ENCODE data around the gene ACTMAP. TPM values are rescaled to one million over a fixed set of nuclear protein-coding genes. Genes with fewer than 3 reads are reported as not detected.
A peak's percentile ranks its signal among the peaks of the same experiment; 100 is the strongest.
"Not testable (repeated sequence)": the region's sequence is repeated elsewhere in the genome, so short reads cannot be mapped to it uniquely, and the experiment has no call there.

The ACTMAP gene
- polyA plus RNA-seq, 4 donors = 12.1 to 27.5 (median 18.0) TPM

DNA sequence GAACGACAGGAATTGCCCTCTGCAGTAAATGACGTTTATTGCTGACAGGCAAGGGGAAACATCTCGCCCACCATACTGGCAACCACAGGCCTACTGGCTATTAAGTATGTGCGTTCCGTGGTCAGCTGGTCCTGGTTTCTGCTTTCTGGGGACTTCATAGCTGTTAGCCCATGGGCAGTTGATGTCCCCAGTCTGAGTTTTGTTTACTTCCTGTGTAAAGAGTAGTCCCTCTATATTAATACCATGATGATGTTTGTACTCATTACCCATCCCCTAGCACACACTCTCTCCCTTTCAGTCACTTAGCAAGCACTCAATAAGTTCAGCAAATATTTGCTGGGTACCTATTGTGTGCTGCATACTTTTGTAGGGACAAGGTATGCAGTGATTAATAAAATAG, 18.6 kb upstream of the ACTMAP start:
- WGBS, 3 donors = 80 to 87% (median 80%) methylated on average over 5 of the region's 5 CpGs
- no peak for DNase-seq
- Histone ChIP-seq H3K36me3 (ENCODE audit: control insufficient read depth in 3 of 3, insufficient read depth in 2 of 3, low read depth in 1 of 3, low read length in 3 of 3) (peaks cover 16 to 58% (median 19%) of the 10 kb centered on the region in 3 donors), H3K9me3 (ENCODE audit: control insufficient read depth in 2 of 2, insufficient read depth in 1 of 2, low read depth in 1 of 2, low read length in 1 of 2) (peaks cover 0 to 7% of the 10 kb centered on the region in 2 donors), H3K4me3 (ENCODE audit: low read depth in 1 of 3, low read length in 3 of 3) (no peak overlapping the region), H3K27ac (ENCODE audit: low read depth in 1 of 3, low read length in 2 of 3) (no peak overlapping the region), H3K4me1 (ENCODE audit: control insufficient read depth in 3 of 3, insufficient read depth in 2 of 3, low read depth in 1 of 3, low read length in 2 of 3) (no peaks in the 10 kb centered on the region), H3K27me3 (ENCODE audit: control insufficient read depth in 3 of 3, insufficient read depth in 3 of 3, low read length in 3 of 3) (no peaks in the 10 kb centered on the region)
- no peak for FAIRE-seq

DNA sequence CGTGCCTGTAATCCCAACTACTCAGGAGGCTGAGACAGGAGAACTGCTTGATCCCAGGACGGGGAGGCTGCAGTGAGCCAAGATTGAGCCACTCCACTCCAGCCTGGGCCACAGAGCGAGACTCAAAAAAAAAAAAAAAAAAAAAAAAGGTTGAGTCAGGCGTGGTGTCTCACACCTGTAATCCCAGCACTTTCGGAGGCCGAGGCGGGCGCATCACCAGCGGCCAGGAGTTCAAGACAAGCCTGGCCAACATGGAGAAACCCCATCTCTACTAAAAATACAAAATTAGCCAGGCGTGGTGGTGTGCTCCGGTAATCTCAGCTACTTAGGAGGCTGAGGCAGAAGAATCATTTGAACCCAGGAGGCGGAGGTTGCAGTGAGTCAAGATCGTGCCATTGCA, 16.1 kb upstream of the ACTMAP start:
- H3K36me3 ChIP-seq (ENCODE audit: control insufficient read depth in 3 of 3, insufficient read depth in 2 of 3, low read depth in 1 of 3, low read length in 3 of 3) = peaks cover 28 to 75% (median 40%) of the 10 kb centered on the region in 3 donors
- WGBS, 3 donors = 95 to 97% (median 97%) methylated on average over 11 to 13 of the region's 13 CpGs

DNA sequence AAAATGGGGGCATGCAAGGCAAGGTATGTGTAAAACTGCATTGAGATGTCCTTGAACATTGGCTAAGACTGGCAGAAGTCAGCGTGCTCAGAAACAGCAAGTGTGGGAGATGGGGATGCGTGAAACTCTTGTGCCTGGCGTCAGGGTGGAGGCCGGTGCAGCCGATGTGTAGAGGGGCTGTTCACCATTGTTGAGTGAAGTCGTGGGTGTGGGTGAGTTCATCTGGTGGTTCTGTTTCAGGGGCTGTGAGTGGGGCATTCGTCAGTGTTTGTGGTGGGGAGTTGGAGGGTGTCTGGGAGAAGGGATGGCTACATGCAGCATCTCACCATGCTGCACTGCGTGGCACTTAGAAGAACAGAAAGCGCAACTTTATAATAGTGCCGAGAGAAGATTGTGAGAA, 13.7 kb upstream of the ACTMAP start:
- FAIRE-seq (no peak), DNase-seq (no peak)
- no peak overlapping the region for H3K4me3 ChIP-seq (ENCODE audit: low read depth in 1 of 3, low read length in 3 of 3)
- H3K9me3 ChIP-seq (ENCODE audit: control insufficient read depth in 2 of 2, insufficient read depth in 1 of 2, low read depth in 1 of 2, low read length in 1 of 2) = no peaks in the 10 kb centered on the region
- no peak overlapping the region for H3K27ac ChIP-seq (ENCODE audit: low read depth in 1 of 3, low read length in 2 of 3)
- no peaks in the 10 kb centered on the region for H3K4me1 ChIP-seq (ENCODE audit: control insufficient read depth in 3 of 3, insufficient read depth in 2 of 3, low read depth in 1 of 3, low read length in 2 of 3)
- peaks cover 41 to 85% (median 47%) of the 10 kb centered on the region in 3 donors for H3K36me3 ChIP-seq (ENCODE audit: control insufficient read depth in 3 of 3, insufficient read depth in 2 of 3, low read depth in 1 of 3, low read length in 3 of 3)
- 83 to 88% (median 85%) methylated on average over 10 of the region's 10 CpGs for WGBS, 3 donors
- no peaks in the 10 kb centered on the region for H3K27me3 ChIP-seq (ENCODE audit: control insufficient read depth in 3 of 3, insufficient read depth in 3 of 3, low read length in 3 of 3)

More for the DNA sequence above, 16.1 kb upstream of the ACTMAP start:
- not testable (repeated sequence) for FAIRE-seq; H3K4me3 ChIP-seq (ENCODE audit: low read depth in 1 of 3, low read length in 3 of 3); H3K27ac ChIP-seq (ENCODE audit: low read depth in 1 of 3, low read length in 2 of 3); H3K4me1 ChIP-seq (ENCODE audit: control insufficient read depth in 3 of 3, insufficient read depth in 2 of 3, low read depth in 1 of 3, low read length in 2 of 3); H3K9me3 ChIP-seq (ENCODE audit: control insufficient read depth in 2 of 2, insufficient read depth in 1 of 2, low read depth in 1 of 2, low read length in 1 of 2); DNase-seq; H3K27me3 ChIP-seq (ENCODE audit: control insufficient read depth in 3 of 3, insufficient read depth in 3 of 3, low read length in 3 of 3)

DNA sequence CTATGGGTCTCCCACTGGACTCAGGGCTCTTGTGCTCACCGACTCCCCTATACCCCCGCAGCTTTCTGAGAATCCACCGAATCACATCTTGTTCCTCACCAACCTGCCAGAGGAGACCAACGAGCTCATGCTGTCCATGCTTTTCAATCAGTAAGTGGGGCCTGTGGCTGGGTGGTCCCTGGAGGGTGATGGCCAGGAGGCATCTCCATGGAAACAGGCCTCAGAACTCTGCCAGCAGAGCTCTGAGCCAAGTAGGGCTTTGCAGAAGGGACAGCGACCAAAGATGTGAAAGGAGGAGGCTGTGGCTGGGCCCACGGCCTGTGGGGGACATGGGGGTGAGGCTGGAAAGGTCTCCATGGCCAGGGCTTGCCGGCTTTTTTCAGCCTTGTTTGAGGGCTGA, 13.2 kb upstream of the ACTMAP start:
- H3K4me1 ChIP-seq (ENCODE audit: control insufficient read depth in 3 of 3, insufficient read depth in 2 of 3, low read depth in 1 of 3, low read length in 2 of 3) = no peaks in the 10 kb centered on the region
- H3K27ac ChIP-seq (ENCODE audit: low read depth in 1 of 3, low read length in 2 of 3) = no peak overlapping the region
- DNase-seq (no peak), FAIRE-seq (no peak)
- no peak overlapping the region for H3K4me3 ChIP-seq (ENCODE audit: low read depth in 1 of 3, low read length in 3 of 3)
- H3K9me3 ChIP-seq (ENCODE audit: control insufficient read depth in 2 of 2, insufficient read depth in 1 of 2, low read depth in 1 of 2, low read length in 1 of 2) = no peaks in the 10 kb centered on the region
- H3K36me3 ChIP-seq (ENCODE audit: control insufficient read depth in 3 of 3, insufficient read depth in 2 of 3, low read depth in 1 of 3, low read length in 3 of 3) = peaks cover 41 to 86% (median 47%) of the 10 kb centered on the region in 3 donors
- WGBS, 3 donors = 87 to 94% (median 91%) methylated on average over 7 of the region's 7 CpGs
- H3K27me3 ChIP-seq (ENCODE audit: control insufficient read depth in 3 of 3, insufficient read depth in 3 of 3, low read length in 3 of 3) = no peaks in the 10 kb centered on the region

DNA sequence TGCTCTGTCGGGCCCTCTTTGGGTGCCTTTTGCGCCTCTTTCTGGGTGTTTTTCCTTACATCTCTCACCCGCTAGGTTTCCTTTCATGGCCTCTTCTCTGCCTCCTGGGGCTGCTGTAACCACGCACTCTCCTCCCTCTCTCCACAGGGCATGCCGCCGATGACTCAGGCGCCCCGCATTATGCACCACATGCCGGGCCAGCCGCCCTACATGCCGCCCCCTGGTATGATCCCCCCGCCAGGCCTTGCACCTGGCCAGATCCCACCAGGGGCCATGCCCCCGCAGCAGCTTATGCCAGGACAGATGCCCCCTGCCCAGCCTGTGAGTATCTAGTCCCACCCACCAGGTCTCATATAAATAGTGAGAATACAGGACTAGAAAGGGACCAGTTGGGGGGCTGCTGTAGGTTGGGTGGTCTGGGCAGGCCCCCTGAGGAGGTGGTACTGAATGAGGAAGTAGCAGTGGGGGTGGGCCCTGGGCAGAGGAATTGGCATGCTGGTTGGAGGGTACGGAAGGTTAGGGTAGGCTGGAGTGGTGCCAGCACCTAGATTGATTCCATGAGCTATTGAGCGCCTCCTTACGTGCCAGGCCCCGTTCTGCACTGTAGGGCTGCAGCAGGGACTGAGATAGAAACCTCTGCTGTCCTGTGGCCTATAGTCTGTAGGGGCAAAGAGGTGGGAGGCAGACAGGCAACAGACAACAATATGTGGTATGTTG, 12.6 kb upstream of the ACTMAP start:
- H3K4me3 ChIP-seq (ENCODE audit: low read depth in 1 of 3, low read length in 3 of 3) = no peak overlapping the region
- FAIRE-seq (no peak), DNase-seq (no peak)
- H3K27me3 ChIP-seq (ENCODE audit: control insufficient read depth in 3 of 3, insufficient read depth in 3 of 3, low read length in 3 of 3) = no peaks in the 10 kb centered on the region
- no peaks in the 10 kb centered on the region for H3K4me1 ChIP-seq (ENCODE audit: control insufficient read depth in 3 of 3, insufficient read depth in 2 of 3, low read depth in 1 of 3, low read length in 2 of 3)
- peaks cover 41 to 91% (median 47%) of the 10 kb centered on the region in 3 donors for H3K36me3 ChIP-seq (ENCODE audit: control insufficient read depth in 3 of 3, insufficient read depth in 2 of 3, low read depth in 1 of 3, low read length in 3 of 3)
- 91 to 95% (median 91%) methylated on average over 17 of the region's 17 CpGs for WGBS, 3 donors
- H3K27ac ChIP-seq (ENCODE audit: low read depth in 1 of 3, low read length in 2 of 3) = no peak overlapping the region
- no peaks in the 10 kb centered on the region for H3K9me3 ChIP-seq (ENCODE audit: control insufficient read depth in 2 of 2, insufficient read depth in 1 of 2, low read depth in 1 of 2, low read length in 1 of 2)

DNA sequence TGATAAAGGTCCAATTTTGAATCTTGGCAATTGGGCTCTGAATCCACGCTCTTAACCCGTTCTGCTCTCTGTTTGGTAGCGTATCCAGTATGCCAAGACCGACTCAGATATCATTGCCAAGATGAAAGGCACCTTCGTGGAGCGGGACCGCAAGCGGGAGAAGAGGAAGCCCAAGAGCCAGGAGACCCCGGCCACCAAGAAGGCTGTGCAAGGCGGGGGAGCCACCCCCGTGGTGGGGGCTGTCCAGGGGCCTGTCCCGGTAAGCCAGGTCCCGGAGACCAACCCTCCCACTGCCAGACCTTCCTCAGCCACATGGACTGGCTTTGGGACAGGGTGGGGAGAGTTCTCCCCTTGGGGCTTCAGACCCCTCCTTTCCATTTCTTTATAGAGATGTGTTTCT, 9.1 kb upstream of the ACTMAP start:
- H3K9me3 ChIP-seq (ENCODE audit: control insufficient read depth in 2 of 2, insufficient read depth in 1 of 2, low read depth in 1 of 2, low read length in 1 of 2) = no peaks in the 10 kb centered on the region
- peaks cover 36 to 89% (median 36%) of the 10 kb centered on the region in 3 donors for H3K36me3 ChIP-seq (ENCODE audit: control insufficient read depth in 3 of 3, insufficient read depth in 2 of 3, low read depth in 1 of 3, low read length in 3 of 3)
- H3K27ac ChIP-seq (ENCODE audit: low read depth in 1 of 3, low read length in 2 of 3) = no peak overlapping the region
- DNase-seq (no peak), FAIRE-seq (no peak)
- no peak overlapping the region for H3K4me3 ChIP-seq (ENCODE audit: low read depth in 1 of 3, low read length in 3 of 3)
- H3K4me1 ChIP-seq (ENCODE audit: control insufficient read depth in 3 of 3, insufficient read depth in 2 of 3, low read depth in 1 of 3, low read length in 2 of 3) = peaks cover 0 to 11% (median 11%) of the 10 kb centered on the region in 3 donors
- 90 to 97% (median 94%) methylated on average over 13 of the region's 13 CpGs for WGBS, 3 donors
- no peaks in the 10 kb centered on the region for H3K27me3 ChIP-seq (ENCODE audit: control insufficient read depth in 3 of 3, insufficient read depth in 3 of 3, low read length in 3 of 3)

DNA sequence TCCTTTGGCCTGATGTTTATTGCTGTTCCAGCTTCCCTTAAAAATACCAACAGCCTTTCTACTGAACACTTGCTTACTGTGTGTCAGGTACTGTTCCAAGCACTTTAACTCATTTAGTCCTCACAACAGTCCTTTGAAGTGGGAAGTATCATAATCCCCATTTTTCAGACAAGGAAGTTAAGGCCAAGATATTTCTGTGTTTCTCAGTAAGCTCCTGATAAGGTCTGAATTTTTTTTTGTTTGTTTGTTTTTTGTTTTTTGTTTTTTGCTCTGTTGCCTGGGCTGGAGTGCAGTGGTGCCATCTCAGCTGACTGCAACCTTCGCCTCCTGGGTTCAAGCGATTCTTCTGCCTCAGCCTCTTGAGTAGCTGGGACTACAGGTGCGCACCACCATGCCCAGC, 8.2 kb upstream of the ACTMAP start:
- no peak overlapping the region for H3K4me3 ChIP-seq (ENCODE audit: low read depth in 1 of 3, low read length in 3 of 3)
- peaks cover 28 to 87% (median 35%) of the 10 kb centered on the region in 3 donors for H3K36me3 ChIP-seq (ENCODE audit: control insufficient read depth in 3 of 3, insufficient read depth in 2 of 3, low read depth in 1 of 3, low read length in 3 of 3)
- DNase-seq = no peak
- H3K27ac ChIP-seq (ENCODE audit: low read depth in 1 of 3, low read length in 2 of 3) = no peak overlapping the region
- 95 to 98% (median 97%) methylated on average over 3 of the region's 3 CpGs for whole genome bisulfite sequencing, 3 donors
- H3K4me1 ChIP-seq (ENCODE audit: control insufficient read depth in 3 of 3, insufficient read depth in 2 of 3, low read depth in 1 of 3, low read length in 2 of 3) = peaks cover 0 to 19% (median 11%) of the 10 kb centered on the region in 3 donors
- H3K27me3 ChIP-seq (ENCODE audit: control insufficient read depth in 3 of 3, insufficient read depth in 3 of 3, low read length in 3 of 3) = no peaks in the 10 kb centered on the region
- no peak for FAIRE-seq
- H3K9me3 ChIP-seq (ENCODE audit: control insufficient read depth in 2 of 2, insufficient read depth in 1 of 2, low read depth in 1 of 2, low read length in 1 of 2) = no peaks in the 10 kb centered on the region

DNA sequence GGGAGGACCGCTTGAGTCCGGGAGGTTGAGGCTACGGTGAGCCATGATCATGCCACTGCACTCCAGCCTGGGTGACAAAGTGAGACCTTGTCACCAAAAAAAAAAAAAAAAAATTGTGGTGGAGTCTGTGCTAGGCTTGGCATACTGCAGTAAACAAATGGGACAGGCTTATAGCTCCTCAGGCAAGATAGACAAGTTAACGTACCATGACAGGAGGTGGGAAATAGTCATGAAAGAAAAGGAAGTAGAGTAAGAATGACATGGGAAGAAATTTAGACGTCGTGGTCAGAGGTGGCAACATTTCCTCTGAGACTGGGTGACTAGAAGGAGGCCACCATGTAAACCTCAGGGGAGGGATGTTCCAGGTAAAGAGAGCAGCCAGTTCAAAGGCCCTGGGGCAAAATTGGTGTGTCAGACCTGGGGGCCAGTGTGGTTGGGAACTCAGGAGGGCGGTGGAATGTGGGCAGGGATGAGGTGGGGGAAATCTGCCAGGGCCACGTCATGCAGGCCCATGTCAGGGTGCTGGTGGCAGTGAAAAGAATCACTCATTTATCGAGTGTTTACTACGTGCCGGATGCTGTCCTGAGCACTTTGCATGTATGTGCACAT, 6.3 kb upstream of the ACTMAP start:
- no peak for FAIRE-seq
- peaks cover 0 to 19% (median 11%) of the 10 kb centered on the region in 3 donors for H3K4me1 ChIP-seq (ENCODE audit: control insufficient read depth in 3 of 3, insufficient read depth in 2 of 3, low read depth in 1 of 3, low read length in 2 of 3)
- no peak overlapping the region for H3K4me3 ChIP-seq (ENCODE audit: low read depth in 1 of 3, low read length in 3 of 3)
- H3K9me3 ChIP-seq (ENCODE audit: control insufficient read depth in 2 of 2, insufficient read depth in 1 of 2, low read depth in 1 of 2, low read length in 1 of 2) = no peaks in the 10 kb centered on the region
- H3K27me3 ChIP-seq (ENCODE audit: control insufficient read depth in 3 of 3, insufficient read depth in 3 of 3, low read length in 3 of 3) = no peaks in the 10 kb centered on the region
- 62 to 76% (median 72%) methylated on average over 10 to 11 of the region's 11 CpGs for WGBS, 3 donors
- peak overlapping the region in 1 of 3 donors; percentile 12 for H3K27ac ChIP-seq (ENCODE audit: low read depth in 1 of 3, low read length in 2 of 3)
- peaks cover 11 to 76% (median 26%) of the 10 kb centered on the region in 3 donors for H3K36me3 ChIP-seq (ENCODE audit: control insufficient read depth in 3 of 3, insufficient read depth in 2 of 3, low read depth in 1 of 3, low read length in 3 of 3)
- no peak for DNase-seq

Measured in small intestine (tissue), 7 donors.